GM12865 (cell line): ENCODE measurements around the gene MRM3.
A peak's percentile ranks its signal among the peaks of the same experiment; 100 is the strongest.

ENCODE experiments used
- DNase-seq: peaks from one replicate; pipeline ENCODE4 v3.0.0; 2010; ENCODE audit warnings: low read depth
- H3K4me3 ChIP-seq: 2 replicates; pipeline ENCODE4 v1.5.1; 2011; ENCODE audit warnings: mild to moderate bottlenecking, low read depth, low read length, control low read depth
- CTCF ChIP-seq: IDR thresholded peaks from 2 replicates; pipeline ENCODE4 v1.5.1; 2011; ENCODE audit warnings: low read length, control low read depth, low read depth, inconsistent platforms; ENCODE audit not compliant: insufficient read depth; ENCODE audit errors: missing control alignments

Gene MRM3

GRCh38 chr17:792277-792676, 10.1 kb downstream of the MRM3 start:
- no peak for TF ChIP-seq CTCF
- no peak for DNase-seq
- H3K4me3 ChIP-seq: no peak overlapping the region

GRCh38 chr17:794876-795275, 12.7 kb downstream of the MRM3 start:
- no peak overlapping the region for H3K4me3 ChIP-seq
- peak; percentile 68 for TF ChIP-seq CTCF
- peak; percentile 51 for DNase-seq

- TF ChIP-seq CTCF: no peak
- H3K4me3 ChIP-seq: no peak overlapping the region
- no peak for DNase-seq
These were observed 13.1 kb downstream of the MRM3 start for GRCh38 chr17:795276-795675.

- TF ChIP-seq CTCF: no peak
- H3K4me3 ChIP-seq: no peak overlapping the region
- no peak for DNase-seq
These were observed 13.6 kb downstream of the MRM3 start for GRCh38 chr17:795721-796120.

GRCh38 chr17:796609-797008, 14.5 kb downstream of the MRM3 start:
- no peak overlapping the region for H3K4me3 ChIP-seq
- no peak for TF ChIP-seq CTCF
- DNase-seq: no peak

GRCh38 chr17:797236-797840, 15.2 kb downstream of the MRM3 start:
- no peak for DNase-seq
- no peak for TF ChIP-seq CTCF
- H3K4me3 ChIP-seq: no peak overlapping the region

GRCh38 chr17:798246-798645, 16.1 kb downstream of the MRM3 start:
- no peak for TF ChIP-seq CTCF
- no peak for DNase-seq
- no peak overlapping the region for H3K4me3 ChIP-seq
